Measurements from ENCODE around the gene RPL37. TPM values are rescaled to one million over a fixed set of nuclear protein-coding genes. Genes with fewer than 3 reads are reported as not detected.

The RPL37 gene
- total and polyA plus RNA-seq, 9 of the 15 experiments (the other 6 are each of a cell fraction or from before 2014, with no cell fraction given) = 2,342 to 7,963 (median 4,091) TPM

DNA sequence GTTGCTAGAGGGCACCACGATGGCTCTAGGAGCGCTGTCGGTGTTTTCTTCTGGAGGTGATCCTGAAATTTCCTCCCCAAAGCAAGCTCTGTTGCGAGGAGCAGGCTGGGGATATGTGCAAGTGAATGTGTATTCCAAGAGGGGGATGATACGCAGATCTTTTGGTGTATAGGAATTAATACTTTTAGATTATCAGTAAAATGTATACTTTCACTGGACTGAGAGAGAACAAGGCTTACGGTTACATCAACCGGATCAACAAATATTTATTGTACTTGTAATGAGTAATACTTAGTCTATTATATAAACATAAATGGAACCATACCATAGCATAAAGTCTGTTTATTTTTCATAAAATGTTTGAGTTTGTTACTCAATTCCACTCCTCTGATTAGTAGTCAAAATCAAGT, 36.2 kb downstream of the RPL37 start (continued):
- no peak for TF ChIP-seq HMGN3 (IDR thresholded peaks at IDR 0.05; ENCODE audit: borderline replicate concordance, extremely low read depth, insufficient read length, low read depth, low read length)
- peak; percentile 77 for TF ChIP-seq MYNN (IDR thresholded peaks at IDR 0.05)
- no peak for TF ChIP-seq MYNN (CRISPR knock-in tag; IDR thresholded peaks at IDR 0.05)
- TF ChIP-seq CBX2 (IDR thresholded peaks at IDR 0.05; ENCODE audit: insufficient read depth, low read length, poor library complexity, severe bottlenecking) = no peak
- TF ChIP-seq IRF2 (CRISPR knock-in tag; IDR thresholded peaks at IDR 0.05) = no peak
- no peak for TF ChIP-seq ZNF57 (CRISPR knock-in tag; IDR thresholded peaks at IDR 0.05)
- TF ChIP-seq NRF1 (conservative IDR thresholded peaks at IDR 0.05 in 1 of 2, IDR thresholded peaks at IDR 0.05 in 1 of 2) = no peak
- no peak for TF ChIP-seq RAD51 (IDR thresholded peaks at IDR 0.05; ENCODE audit: borderline replicate concordance, low read depth)
- TF ChIP-seq, protein P1, sequence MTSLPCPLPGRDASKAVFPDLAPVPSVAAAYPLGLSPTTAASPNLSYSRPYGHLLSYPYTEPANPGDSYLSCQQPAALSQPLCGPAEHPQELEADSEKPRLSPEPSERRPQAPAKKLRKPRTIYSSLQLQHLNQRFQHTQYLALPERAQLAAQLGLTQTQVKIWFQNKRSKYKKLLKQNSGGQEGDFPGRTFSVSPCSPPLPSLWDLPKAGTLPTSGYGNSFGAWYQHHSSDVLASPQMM (CRISPR knock-in tag; IDR thresholded peaks at IDR 0.05) = no peak

DNA sequence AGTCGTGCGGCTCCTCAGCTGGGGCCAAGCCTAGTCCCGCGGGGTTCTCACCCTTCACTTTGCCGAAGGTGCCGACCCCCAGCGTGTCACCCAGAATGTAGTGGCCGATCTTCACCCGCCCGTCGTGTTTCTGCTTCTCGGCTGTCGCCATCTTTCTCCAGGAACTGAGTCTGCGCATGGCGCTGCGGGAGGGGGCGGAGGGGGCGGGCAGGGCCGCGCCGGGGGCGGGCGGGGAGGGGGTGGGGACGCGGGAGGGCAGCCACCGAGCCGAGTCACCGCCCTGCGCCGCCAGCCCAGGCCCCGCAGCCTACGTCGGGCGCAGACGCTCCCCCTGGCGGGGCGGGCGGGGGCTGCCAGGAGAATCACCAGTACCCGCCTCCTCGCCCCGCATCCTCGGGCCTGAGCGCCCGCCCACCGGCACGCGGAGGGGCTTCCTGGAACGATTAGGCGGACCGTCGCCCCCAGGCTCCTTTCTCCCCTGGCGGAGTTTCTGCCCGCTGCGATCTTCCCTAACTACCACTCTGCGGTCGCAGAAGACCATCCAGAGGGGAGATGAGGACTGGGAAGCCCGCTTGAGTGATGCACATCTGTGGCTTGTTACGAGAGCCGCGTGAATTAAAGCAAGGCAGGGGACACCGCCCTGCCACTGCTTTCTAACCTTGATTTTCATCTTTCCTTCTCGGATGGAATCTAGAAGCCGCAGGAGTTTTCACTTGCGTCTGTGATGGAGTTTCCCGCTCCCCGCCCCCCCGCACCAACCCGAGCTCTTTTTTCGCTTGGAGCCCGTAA, 36.8 kb downstream of the RPL37 start, which contains the start of gene PRKAA1:
Gene PRKAA1 (minus strand): TSS at position 363 of the 789 bp plus-strand sequence. CDS start 185 bp downstream, at position 178.
- in situ Hi-C loops (cut with MboI) (no loop called here), intact Hi-C loops (cut with micrococcal nuclease) (loop anchor here (1.0 kb wide), 2 partner anchors 37 to 42 kb away; partner anchors contain the start of gene RPL37)
- WGBS (ENCODE audit: insufficient coverage, low coverage, missing lambda C conversion rate) = under 1% methylated on average over 53 of the region's 70 CpGs
- ATAC-seq (peak; percentile 85), FAIRE-seq (peak; percentile 6), DNase-seq (ENCODE audit: extremely low read depth in 1 of 4, low spot score in 3 of 4) (peak; percentile 94 to 96 (median 95))
- Histone ChIP-seq H3K79me2 (ENCODE audit: control insufficient read depth, insufficient read depth, low read length) (peaks cover 68% of the 10 kb centered on the region), H3K9ac (ENCODE audit: insufficient read depth in 1 of 2, low read depth in 2 of 2, low read length in 2 of 2) (peak within 1 kb of the TSS; percentile 84 to 97), H3K9me3 (replicated peaks; ENCODE audit: control insufficient read depth, insufficient read depth, low read depth, low read length) (no peaks in the 10 kb centered on the region), H3K36me3 (ENCODE audit: control insufficient read depth, insufficient read depth, low read length) (peaks cover 18% of the 10 kb centered on the region; the same call in 2 of the 3 replicates), H3K4me2 (ENCODE audit: insufficient read depth, low read length) (peak within 1 kb of the TSS; percentile 93), H2AFZ (ENCODE audit: low read depth, low read length) (peak within 1 kb of the TSS; percentile 95), H3K9me1 (ENCODE audit: control insufficient read depth, insufficient read depth, low read length) (no peaks in the 10 kb centered on the region), H3K27me3 (ENCODE audit: control insufficient read depth in 2 of 2, insufficient read depth in 2 of 2, low read length in 2 of 2) (no peaks in the 10 kb centered on the region), H3K4me3 (peak within 1 kb of the TSS; percentile 94), H3K4me1 (replicated peaks in 1 of 2; ENCODE audit: control insufficient read depth in 2 of 2, insufficient read depth in 2 of 2, low read length in 2 of 2) (peaks cover 25 to 35% of the 10 kb centered on the region in 2 experiments), H4K20me1 (replicated peaks; ENCODE audit: control insufficient read depth, insufficient read depth, low read length) (peaks cover 4% of the 10 kb centered on the region), H3K27ac (ENCODE audit: extremely low read depth, low read depth, low read length) (peak within 1 kb of the TSS; percentile 92)
- no TSS peak for BruUV-seq (replicated peaks)
- ChIA-PET CTCF (ENCODE audit: low intra/inter-chr PET ratio) (interaction anchor here (0.6 to 1.8 kb wide), 2 partner anchors 81 to 1057 kb away, joined by 3 read pairs; no protein-coding TSS in a partner anchor), POLR2A (interaction anchor here (0.6 to 1.7 kb wide), 10 partner anchors 9 to 97 kb away, joined by 3 to 8 read pairs (median 3); no protein-coding TSS in a partner anchor)
- TF ChIP-seq HDAC2 (IDR thresholded peaks at IDR 0.05) (peak; percentile 88), EGR1 (conservative IDR thresholded peaks at IDR 0.05) (peak; percentile 85), POLR2H (tag; IDR thresholded peaks at IDR 0.05; ENCODE audit: low read depth) (peak; percentile 60; the same call in 1 of the 2 replicates), BMI1 (IDR thresholded peaks at IDR 0.05; ENCODE audit: low read length) (no peak), JUN (IDR thresholded peaks at IDR 0.05; ENCODE audit: borderline replicate concordance, low read depth, low read length) (no peak), JUN (CRISPR knock-in tag; IDR thresholded peaks at IDR 0.05; ENCODE audit: borderline replicate concordance) (no peak)
- TF ChIP-seq, protein P2, sequence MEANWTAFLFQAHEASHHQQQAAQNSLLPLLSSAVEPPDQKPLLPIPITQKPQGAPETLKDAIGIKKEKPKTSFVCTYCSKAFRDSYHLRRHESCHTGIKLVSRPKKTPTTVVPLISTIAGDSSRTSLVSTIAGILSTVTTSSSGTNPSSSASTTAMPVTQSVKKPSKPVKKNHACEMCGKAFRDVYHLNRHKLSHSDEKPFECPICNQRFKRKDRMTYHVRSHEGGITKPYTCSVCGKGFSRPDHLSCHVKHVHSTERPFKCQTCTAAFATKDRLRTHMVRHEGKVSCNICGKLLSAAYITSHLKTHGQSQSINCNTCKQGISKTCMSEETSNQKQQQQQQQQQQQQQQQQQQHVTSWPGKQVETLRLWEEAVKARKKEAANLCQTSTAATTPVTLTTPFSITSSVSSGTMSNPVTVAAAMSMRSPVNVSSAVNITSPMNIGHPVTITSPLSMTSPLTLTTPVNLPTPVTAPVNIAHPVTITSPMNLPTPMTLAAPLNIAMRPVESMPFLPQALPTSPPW (CRISPR knock-in tag; IDR thresholded peaks at IDR 0.05) = peak; percentile 99
- TF ChIP-seq, protein P3, sequence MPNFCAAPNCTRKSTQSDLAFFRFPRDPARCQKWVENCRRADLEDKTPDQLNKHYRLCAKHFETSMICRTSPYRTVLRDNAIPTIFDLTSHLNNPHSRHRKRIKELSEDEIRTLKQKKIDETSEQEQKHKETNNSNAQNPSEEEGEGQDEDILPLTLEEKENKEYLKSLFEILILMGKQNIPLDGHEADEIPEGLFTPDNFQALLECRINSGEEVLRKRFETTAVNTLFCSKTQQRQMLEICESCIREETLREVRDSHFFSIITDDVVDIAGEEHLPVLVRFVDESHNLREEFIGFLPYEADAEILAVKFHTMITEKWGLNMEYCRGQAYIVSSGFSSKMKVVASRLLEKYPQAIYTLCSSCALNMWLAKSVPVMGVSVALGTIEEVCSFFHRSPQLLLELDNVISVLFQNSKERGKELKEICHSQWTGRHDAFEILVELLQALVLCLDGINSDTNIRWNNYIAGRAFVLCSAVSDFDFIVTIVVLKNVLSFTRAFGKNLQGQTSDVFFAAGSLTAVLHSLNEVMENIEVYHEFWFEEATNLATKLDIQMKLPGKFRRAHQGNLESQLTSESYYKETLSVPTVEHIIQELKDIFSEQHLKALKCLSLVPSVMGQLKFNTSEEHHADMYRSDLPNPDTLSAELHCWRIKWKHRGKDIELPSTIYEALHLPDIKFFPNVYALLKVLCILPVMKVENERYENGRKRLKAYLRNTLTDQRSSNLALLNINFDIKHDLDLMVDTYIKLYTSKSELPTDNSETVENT (CRISPR knock-in tag; IDR thresholded peaks at IDR 0.05) = peak; percentile 34; the same call in 1 of the 2 replicates
